Breast epithelium (tissue), 4 donors: ENCODE measurements around the gene PAPSS2. TPM values are rescaled to one million over a fixed set of nuclear protein-coding genes. Genes with fewer than 3 reads are reported as not detected.

ENCODE experiments used
- DNase-seq, 2 donors: peaks; one replicate each; pipeline ENCODE4 v3.0.0-alpha.2; 2019; ENCODE audit warnings: low spot score in 2 of 2
- H3K27ac ChIP-seq, 2 donors: fragments of 200-600 bp; sonication (generic) in 1 of 2; one replicate each; pipeline ENCODE4 v1.5.1; 2016 to 2019; ENCODE audit warnings: mild to moderate bottlenecking in 1 of 2
- H3K27me3 ChIP-seq, 2 donors: fragments of 200-600 bp; sonication (generic) in 1 of 2; one replicate each; pipeline versions ENCODE4 v1.5.1 to v1.6.0; 2017 to 2019; ENCODE audit warnings: control low read depth in 1 of 2, mild to moderate bottlenecking in 1 of 2
- H3K36me3 ChIP-seq: fragments of 200-600 bp; one replicate; pipeline ENCODE4 v1.5.1; 2019
- H3K4me1 ChIP-seq, 2 donors: fragments of 200-600 bp; sonication (generic); one replicate each; pipeline ENCODE4 v1.5.1; 2016 to 2019; ENCODE audit warnings: control low read depth in 1 of 2
- H3K4me3 ChIP-seq, 3 donors: fragments of 200-600 bp; sonication (generic); 1 replicate in 2 of 3; 2 replicates in 1 of 3; pipeline ENCODE4 v1.5.1; 2016 to 2019; ENCODE audit warnings: mild to moderate bottlenecking in 3 of 3, moderate library complexity in 2 of 3
- H3K9me3 ChIP-seq, 2 donors: fragments of 200-600 bp; sonication (generic) in 1 of 2; one replicate each; pipeline ENCODE4 v1.5.1; 2016 to 2019; ENCODE audit warnings: control low read depth in 1 of 2
- CTCF ChIP-seq, 3 donors: fragments of 450-650 bp; IDR thresholded peaks; one replicate each; pipeline ENCODE4 v1.5.1; 2016 to 2017; ENCODE audit warnings: antibody characterized with exemption in 3 of 3, mild to moderate bottlenecking in 3 of 3, moderate library complexity in 3 of 3
- POLR2A ChIP-seq: fragments of 450-650 bp; IDR thresholded peaks from one replicate; pipeline ENCODE4 v1.6.1; 2016; ENCODE audit warnings: antibody characterized with exemption, mild to moderate bottlenecking, moderate library complexity
- POLR2AphosphoS5 ChIP-seq, 3 donors: sonication (generic); formaldehyde crosslinking; IDR thresholded peaks; one replicate each; pipeline ENCODE4 v1.6.1; 2017; ENCODE audit warnings: antibody characterized with exemption in 3 of 3
- intact Hi-C: fragments of 100-400 bp; cut with DNase I; formaldehyde crosslinking; loops from one replicate; pipeline ENCODE4 v1.15.1; 2023; ENCODE audit warnings: low total_unique reads
- total RNA-seq, 3 donors: library from RNA; depleted of rRNA; stranded (reverse); fragments of >200 nt; gene quantifications; one replicate each; pipeline ENCODE4 v1.1.0, GENCODE V29; 2016

The PAPSS2 gene
- total RNA-seq, 3 donors from 2014 or later: 21.1 to 33.8 (median 27.2) TPM

- no peak for DNase-seq
- TF ChIP-seq POLR2A (no peak), CTCF (IDR thresholded peaks at IDR 0.05) (no peak), POLR2AphosphoS5 (IDR thresholded peaks at IDR 0.05) (no peak)
- H3K27ac ChIP-seq: no peak overlapping the region
- intact Hi-C loops: no loop called here
- no peak overlapping the region for H3K4me3 ChIP-seq
- H3K4me1 ChIP-seq: no peaks in the 10 kb centered on the region
- H3K9me3 ChIP-seq: no peaks in the 10 kb centered on the region
- H3K36me3 ChIP-seq: no peaks in the 10 kb centered on the region
- H3K27me3 ChIP-seq: no peaks in the 10 kb centered on the region
These were observed 10.9 kb downstream of the PAPSS2 start for GRCh38 chr10:87670586-87670985.

- H3K27ac ChIP-seq: no peak overlapping the region
- no peaks in the 10 kb centered on the region for H3K27me3 ChIP-seq
- no peak overlapping the region for H3K4me3 ChIP-seq
- intact Hi-C loops: no loop called here
- H3K36me3 ChIP-seq: no peaks in the 10 kb centered on the region
- TF ChIP-seq CTCF (IDR thresholded peaks at IDR 0.05): no peak
- TF ChIP-seq POLR2AphosphoS5 (IDR thresholded peaks at IDR 0.05): no peak
- TF ChIP-seq POLR2A: no peak
- DNase-seq: no peak
- H3K4me1 ChIP-seq: no peaks in the 10 kb centered on the region
- H3K9me3 ChIP-seq: no peaks in the 10 kb centered on the region
These were observed 11.6 kb downstream of the PAPSS2 start for GRCh38 chr10:87671139-87671815.

- Histone ChIP-seq H3K4me1 (no peaks in the 10 kb centered on the region), H3K27ac (no peak overlapping the region), H3K27me3 (no peaks in the 10 kb centered on the region), H3K36me3 (no peaks in the 10 kb centered on the region), H3K9me3 (no peaks in the 10 kb centered on the region), H3K4me3 (no peak overlapping the region)
- intact Hi-C loops: no loop called here
- no peak for TF ChIP-seq POLR2A
- TF ChIP-seq POLR2AphosphoS5 (IDR thresholded peaks at IDR 0.05): no peak
- TF ChIP-seq CTCF (IDR thresholded peaks at IDR 0.05): no peak
- no peak for DNase-seq
These were observed 12.9 kb downstream of the PAPSS2 start for GRCh38 chr10:87672551-87672950.

- intact Hi-C loops: no loop called here
- TF ChIP-seq CTCF (IDR thresholded peaks at IDR 0.05) (no peak), POLR2AphosphoS5 (IDR thresholded peaks at IDR 0.05) (no peak), POLR2A (no peak)
- no peaks in the 10 kb centered on the region for H3K36me3 ChIP-seq
- H3K27me3 ChIP-seq: no peaks in the 10 kb centered on the region
- no peaks in the 10 kb centered on the region for H3K9me3 ChIP-seq
- no peak overlapping the region for H3K4me3 ChIP-seq
- DNase-seq: no peak
- H3K4me1 ChIP-seq: no peaks in the 10 kb centered on the region
- no peak overlapping the region for H3K27ac ChIP-seq
These were observed 15.3 kb downstream of the PAPSS2 start for GRCh38 chr10:87674943-87675342.

GRCh38 chr10:87675396-87676376 is 16.0 kb downstream of the PAPSS2 start:
- no peaks in the 10 kb centered on the region for H3K27me3 ChIP-seq
- H3K27ac ChIP-seq: no peak overlapping the region
- TF ChIP-seq CTCF (IDR thresholded peaks at IDR 0.05) (no peak), POLR2A (no peak), POLR2AphosphoS5 (IDR thresholded peaks at IDR 0.05) (no peak)
- no peaks in the 10 kb centered on the region for H3K4me1 ChIP-seq
- H3K36me3 ChIP-seq: no peaks in the 10 kb centered on the region
- no peak overlapping the region for H3K4me3 ChIP-seq
- no peaks in the 10 kb centered on the region for H3K9me3 ChIP-seq
- DNase-seq: no peak
- intact Hi-C loops: no loop called here
